AG08395 (cell line): ENCODE results near the gene AKAP13.

Experiments used
- DNase-seq: peaks from one replicate; pipeline ENCODE4 v3.0.0; 2012; ENCODE audit warnings: mixed read lengths, low spot score

The AKAP13 gene

DNA sequence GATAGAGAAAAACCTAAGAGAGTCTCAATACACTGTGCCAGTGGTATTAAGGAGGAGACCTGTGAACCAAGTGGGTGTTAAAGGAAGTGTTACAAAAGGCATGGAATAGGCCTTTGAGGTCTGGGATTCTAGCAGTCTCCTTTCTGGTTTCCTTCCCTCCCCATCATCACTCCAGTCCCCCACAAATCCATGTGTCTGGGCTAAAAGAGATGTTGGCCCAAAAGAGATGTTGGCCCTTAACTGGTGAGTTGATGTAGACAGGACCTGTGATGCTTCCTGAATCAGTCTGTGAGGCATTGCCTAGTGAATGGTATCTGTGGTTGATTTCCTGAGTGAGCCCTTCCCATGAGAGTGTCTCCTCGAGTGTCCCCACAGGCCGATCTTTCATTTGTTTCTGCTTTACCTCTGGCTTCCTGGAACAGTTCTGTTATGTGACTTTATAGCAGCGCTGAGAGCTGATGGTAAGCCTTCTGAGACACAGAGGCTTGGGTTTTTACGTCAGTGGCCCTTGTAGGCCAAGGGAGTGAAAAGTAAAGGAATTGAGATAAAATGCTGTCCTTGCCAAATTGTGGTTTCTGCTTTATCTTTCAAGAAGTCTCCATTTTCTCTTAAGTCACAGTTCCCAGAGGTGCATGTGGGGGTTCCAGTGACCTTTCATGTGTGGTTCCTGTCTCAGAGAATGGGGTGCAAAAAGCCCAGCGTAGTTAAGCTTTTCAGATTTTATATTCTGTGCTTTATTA lies 326.5 kb downstream of the AKAP13 start:
- DNase-seq, result peak; percentile 37

DNA sequence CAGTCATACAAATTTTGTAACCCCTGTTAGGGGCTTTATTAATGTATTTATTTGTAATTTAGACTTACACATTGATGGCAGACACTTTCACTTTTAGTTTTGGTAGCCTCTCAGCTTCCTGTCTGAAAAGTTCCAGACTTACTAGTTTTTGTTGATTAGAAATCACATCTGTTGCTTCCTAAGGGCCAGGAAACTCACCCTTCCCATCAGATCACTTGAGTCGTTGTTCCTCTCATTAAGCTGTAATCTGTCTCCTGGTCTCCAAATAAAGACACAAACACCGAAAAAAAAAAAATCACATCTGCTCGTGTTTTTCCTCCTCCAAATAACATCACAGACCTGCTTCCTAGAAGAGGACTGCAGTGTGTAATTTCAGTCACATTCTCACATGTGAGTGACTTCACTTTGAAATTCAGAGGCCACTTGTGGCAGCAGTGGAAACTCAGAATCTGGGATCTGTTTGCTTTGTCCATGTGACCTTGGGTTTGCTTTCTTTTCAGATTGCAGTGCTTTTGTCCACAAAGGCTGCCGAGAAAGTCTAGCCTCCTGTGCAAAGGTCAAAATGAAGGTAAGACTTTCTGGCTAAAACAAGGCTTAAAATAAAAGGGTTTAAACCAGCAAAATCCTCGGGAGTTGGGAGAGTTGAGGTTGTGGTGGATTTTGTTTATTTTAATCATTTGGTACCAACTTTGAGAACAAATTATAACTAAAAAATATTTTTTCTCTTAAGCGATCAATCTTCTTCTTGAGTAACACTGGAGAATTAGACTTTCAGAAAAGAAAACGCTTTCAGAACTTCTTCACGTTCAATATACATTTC lies 327.3 kb downstream of the AKAP13 start:
- DNase-seq, result peak; percentile 31

DNA sequence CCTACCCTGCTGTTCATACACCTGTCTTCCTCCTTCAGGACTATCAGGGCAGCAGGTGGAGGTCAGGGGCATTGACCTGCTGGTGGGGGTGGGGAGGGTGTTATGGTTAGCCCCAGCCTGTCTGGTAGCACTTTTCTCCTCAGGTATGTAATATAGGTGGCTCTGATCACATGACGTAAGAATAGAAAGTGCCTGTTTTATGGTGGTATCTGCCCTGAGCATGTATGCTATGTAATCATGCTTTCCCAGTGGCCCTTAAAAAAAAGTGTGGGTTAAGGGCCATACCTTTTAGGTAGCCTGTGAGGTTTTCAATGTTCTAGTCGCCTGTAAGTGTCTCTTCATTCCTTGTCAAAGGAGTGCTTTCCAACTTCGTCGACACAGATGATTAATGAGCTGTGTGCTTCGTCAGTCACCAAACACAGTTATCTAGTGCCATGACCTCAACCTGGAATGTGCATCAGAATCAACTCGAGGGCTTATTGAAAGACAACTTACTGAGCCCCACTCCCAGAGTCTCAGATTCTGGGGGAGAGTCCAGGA lies 328.1 kb downstream of the AKAP13 start:
- no peak for DNase-seq

DNA sequence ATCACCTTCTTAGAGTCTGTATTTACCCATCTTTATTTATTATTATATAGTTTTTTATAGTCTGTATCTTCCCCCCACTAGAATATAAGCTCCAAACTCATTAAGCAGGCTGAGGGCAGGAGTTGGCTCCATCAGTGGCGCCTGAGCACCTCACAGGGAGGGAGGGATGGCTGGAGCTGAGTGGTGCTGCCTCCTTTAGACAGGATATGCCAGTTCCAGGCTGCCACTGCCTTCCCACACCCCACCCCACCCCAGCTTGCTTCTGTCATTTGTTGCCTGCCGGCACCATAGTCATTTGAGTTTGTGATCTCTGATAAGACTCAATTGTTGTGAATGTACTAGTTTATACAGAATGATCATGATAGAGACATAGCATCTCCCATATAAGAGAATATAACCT lies 328.8 kb downstream of the AKAP13 start:
- no peak for DNase-seq

DNA sequence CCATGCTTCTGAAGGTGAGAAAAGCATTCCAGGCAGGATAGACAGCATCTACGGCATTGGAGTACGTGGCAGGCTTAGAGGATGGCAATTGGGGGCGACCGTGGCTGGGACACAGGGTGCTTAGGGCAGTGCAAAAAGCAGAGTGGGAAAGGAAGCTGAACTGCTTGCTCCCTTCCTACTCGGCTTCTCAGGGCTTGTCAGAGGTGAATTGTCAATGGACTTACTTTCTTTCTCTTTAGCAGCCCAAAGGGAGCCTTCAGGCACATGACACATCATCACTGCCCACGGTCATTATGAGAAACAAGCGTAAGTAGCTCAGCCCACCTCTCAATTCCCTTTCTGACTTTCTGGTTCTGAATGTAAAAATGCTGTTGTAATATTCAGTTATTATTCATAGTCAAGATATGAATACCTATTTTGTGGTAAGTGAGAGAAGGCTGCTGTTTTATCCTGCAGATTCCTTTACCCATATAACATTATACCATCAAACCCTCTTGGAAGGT lies 330.0 kb downstream of the AKAP13 start:
- DNase-seq, result no peak

DNA sequence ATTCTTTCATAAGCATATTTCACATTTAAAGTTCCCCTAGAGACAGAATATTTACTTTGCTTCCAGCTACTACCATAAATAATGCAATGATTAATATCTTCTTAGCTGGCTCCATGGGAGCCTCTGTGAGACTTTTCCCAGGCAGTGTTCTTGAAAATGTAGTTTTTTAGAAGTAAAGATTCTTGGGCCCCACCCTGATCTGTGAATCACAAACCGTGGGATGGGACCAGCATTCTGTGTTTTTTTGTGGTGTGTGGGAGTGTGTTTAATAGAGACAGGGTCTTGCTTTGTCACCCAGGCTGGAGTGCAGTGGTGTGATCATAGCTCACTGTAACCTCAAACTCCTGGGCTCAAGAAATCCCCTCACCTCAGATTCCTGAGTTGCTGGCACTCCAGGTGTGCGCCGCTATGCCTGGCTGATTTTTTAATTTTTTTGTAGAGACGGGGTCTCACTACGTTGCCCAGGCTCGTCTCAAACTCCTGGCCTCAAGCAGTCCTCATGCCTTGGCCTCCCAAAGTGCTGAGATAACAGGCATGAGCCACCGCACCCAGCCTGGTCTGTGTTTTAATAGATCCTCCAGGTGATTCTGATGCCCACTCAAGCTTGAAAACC lies 331.3 kb downstream of the AKAP13 start:
- DNase-seq, result no peak

DNA sequence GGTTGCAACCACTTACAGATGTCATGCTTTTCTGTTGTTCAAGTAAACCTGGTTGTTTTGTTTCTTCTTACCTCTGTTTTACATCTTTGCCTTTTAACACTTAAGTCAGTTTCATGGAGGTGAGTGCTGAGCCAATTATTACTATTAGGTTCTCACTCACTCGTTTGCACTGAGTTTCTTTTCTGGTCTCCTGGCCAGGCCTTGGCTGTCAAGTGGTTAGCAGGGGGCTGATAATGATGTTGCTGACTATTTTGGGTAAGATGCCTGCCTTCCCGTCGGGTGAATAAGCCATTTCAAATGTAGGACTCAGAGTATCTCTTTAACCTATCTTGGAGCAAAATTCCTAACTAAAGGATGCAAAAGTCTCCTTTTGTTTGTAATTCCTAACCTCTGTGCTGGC lies 335.9 kb downstream of the AKAP13 start:
- no peak for DNase-seq

DNA sequence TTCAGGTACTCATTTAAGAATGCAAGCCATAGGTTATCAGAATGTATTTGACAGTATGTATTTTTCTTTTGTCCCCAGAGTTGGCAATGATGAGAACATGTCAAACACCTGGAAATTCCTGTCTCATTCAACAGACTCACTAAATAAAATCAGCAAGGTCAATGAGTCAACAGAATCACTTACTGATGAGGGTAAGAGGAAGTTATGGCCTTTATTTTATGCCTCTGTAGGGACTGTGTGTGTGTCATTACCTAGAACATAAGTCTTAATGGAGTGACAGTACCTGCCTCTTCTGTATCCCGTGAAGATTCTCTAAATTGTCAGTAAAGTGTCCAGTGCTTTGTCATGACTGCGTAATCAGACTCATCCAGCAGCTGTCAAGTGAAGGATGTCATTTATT lies 336.8 kb downstream of the AKAP13 start:
- DNase-seq, result no peak

DNA sequence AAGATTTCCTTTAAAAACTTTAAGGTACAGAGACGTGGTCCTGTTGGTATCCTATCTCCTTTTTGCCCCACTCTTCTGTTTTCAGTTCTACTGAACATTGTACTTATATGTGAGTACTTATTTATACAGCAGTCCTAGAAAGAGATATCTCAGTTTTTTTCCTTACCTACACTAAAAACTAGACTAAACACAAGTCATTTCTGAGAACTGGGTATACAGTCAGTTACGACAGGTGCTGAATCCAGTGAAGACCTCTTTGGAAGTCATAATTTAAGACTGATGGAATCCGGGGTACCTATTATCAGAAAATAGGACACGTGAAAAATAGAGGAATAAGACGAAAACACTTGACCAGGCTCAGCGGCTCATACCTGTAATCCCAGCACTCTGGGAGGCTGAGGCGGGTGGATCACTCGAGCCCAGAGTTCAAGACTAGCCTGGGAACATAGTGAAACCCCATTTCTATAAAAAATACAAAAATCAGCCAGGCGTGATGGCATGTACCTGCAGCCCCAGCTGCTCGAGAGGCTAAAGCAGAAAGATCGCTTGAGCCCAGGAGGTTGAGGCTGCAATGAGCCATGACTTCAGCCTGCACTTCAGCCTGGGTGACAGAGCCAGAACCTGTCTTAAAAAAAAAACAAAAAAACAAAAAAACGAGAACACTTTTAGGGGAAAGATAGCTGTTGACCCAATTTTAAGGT lies 338.0 kb downstream of the AKAP13 start:
- no peak for DNase-seq

DNA sequence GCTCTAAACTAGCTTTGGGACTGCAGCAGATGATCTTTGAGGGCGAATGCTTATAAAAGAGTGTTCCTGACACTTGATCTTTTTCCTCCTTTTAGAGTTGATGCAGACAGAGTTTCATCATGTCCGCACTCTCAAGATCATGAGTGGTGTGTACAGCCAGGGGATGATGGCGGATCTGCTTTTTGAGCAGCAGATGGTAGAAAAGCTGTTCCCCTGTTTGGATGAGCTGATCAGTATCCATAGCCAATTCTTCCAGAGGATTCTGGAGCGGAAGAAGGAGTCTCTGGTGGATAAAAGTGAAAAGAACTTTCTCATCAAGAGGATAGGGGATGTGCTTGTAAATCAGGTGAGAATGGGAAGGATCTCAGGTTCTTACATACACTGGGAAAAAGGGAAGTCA lies 338.6 kb downstream of the AKAP13 start:
- no peak for DNase-seq

DNA sequence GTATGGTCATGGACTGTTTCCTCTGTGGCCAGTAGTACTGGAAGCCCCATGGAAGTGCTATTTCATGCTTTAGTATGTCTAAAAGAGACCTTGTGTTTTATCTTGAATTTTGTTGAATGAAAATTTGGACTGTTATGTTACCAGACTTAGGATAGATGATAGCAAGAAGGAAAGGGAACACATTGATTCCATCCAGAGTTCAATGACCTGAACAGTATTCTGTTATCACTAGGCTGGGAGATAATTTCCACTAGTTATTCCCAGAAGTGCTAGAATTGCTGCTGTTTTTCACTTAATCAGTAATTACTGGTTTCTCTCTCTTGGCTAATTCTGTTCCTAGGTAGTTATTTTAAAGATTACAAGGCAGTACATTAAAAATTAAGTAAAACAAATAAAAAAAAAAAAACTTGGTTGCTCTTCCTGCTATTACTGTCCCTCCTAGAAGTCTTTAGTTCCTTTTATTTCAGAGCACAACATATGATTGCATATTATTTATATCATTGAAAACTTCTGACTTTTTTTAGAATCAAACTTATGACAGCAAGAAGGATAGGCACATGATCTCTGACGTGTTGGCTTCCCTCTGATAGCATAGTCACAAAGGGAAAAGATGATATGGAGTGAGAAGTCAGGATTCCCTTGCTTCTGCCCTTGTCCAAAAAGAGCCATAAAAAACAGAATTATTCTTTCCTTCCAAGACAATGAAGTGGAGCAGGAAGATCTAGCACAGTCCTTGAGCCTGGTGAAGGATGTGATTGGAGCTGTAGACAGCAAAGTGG lies 342.2 kb downstream of the AKAP13 start:
- no peak for DNase-seq

DNA sequence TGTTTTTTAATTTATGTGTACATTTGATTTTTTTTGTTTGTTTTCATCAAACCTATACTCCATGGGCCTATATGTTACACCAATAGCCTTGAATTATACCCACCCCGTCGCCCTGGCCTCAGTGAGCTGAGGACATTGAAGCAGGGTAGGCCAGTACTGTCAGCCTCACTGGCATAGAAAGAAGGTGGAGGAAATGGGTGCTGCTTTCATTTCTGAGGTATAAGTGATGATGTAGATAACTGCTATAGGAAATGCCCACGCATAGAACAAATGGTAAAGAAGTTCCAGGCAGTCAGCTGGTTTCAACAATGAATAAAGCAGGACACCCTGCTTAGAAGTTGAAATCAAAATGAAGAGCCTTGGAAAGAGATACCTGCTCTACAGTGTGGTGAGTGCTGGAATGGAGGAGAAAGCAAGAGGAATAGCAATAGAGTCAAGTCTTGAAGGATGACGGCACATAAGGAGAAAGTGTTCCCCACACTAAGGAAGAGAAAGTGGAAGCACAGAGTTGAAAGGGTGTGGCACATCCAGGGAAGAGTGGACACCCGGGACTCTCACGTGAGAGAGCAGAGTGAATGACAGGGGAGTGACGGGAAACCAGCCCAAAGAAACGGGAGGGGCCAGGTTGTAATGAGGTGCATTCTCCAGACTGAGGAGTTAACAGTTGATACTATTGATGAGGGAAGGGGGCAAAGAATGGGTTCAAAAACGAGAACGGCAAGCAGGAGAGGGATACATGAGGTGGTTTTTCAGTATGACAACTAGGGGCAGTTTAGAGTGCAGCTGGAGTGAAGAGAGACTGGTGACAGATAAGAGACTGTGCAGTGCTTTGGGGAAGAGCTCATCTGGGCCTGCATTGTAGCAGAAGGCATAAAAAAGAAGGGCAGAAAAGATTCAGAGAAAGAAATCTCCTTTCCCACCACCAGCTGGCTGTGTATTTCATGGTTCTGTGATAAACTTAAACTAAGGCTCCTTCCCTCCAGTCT lies 343.9 kb downstream of the AKAP13 start:
- no peak for DNase-seq

DNA sequence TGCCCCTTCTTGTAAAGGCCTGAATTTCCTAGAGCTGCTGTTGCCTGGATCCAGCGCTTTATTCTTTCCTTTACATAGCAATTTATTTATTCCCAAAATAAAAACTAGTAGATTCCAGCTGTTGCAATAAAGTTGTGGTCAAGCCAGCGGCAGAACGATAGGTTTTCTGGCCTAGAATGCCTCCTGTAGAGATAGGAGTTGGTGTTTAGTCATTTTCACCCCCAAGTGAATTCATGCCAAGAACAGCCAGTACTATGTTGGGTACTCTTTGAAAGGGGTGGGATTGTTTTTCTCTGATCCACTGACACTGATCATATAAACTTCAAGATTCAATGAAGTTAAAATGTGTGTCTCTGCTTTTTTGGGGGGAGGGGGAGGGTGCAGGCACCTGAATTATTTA lies 344.6 kb downstream of the AKAP13 start:
- DNase-seq, result peak; percentile 25

DNA sequence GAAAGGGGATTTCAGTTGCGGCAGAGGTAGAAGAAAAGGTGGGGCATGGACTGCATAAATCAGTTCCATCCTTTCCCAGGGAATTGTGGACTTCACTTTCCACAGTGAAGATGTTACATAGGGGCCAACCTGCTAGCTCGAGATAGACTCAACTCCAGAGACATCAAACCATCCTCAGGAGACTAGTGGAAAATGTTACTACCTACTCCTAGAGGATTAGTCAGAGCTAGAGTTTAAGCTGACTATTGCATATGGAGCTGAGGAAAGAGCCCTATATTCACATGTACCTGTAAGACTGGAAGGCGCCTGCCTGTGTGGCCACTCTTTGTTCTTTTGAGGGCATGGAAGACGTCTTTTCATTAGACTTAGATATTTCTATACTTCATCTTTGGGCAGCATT lies 345.2 kb downstream of the AKAP13 start:
- peak; percentile 9 for DNase-seq

DNA sequence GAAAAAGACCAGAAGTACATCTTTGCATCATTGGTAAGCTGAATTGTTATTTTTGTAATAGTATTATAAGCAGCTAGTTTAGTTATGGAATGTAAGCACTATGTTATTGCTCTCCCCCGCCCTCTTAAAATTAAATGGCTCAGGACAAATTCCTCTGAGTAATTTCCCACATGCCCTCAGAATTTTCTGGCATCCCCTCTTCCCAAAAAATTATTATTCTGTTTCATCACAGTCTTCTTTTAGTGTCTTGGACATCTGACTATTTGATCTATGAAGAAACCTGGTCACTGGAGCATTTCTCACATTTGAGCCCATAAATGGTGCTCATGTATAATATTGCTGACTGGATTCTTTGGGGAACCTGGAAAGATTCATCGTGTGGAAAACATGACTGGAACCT lies 346.1 kb downstream of the AKAP13 start:
- peak; percentile 45 for DNase-seq

DNA sequence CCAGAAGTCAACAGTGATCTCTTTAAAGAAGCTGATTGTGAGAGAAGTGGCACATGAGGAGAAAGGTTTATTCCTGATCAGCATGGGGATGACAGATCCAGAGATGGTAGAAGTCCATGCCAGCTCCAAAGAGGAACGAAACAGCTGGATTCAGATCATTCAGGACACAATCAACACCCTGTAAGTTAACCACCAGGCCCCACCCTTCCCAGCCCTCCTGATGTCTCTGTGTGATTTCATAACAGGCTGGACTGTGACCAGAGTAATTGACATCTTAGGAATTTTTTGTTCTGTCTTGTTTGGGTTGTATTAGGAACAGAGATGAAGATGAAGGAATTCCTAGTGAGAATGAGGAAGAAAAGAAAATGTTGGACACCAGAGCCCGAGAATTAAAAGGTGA lies 346.7 kb downstream of the AKAP13 start:
- peak; percentile 63 for DNase-seq

DNA sequence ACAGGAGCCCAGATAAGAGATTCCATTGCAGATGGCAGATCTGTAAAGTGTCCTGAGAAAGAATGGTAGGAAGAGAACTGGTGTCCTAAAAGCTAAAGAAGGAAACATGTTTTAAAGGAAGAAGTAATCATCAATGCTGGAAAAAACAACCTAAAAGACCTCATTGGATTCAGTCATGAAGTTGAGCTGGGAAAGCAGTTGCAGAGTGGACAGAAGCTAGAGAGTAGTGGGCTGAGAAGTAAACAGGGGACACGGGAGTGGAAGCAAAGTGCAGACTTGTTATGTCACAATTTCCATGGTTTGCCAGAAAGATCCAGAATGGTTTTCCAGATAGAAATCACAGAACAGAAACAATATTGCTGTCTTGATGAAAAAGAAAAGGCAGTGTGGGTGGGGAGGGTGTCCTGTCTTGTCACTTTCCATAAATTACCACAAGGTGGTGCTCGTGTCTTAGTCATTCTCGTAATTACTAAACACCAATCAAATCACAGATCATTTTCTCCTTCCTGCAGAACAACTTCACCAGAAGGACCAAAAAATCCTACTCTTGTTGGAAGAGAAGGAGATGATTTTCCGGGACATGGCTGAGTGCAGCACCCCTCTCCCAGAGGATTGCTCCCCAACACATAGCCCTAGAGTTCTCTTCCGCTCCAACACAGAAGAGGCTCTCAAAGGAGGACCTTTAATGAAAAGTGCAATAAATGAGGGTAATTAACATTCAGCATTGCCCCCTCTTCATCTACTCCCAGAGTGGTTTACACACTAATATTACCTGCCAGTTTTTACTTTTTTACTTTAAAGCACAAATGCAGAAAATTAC lies 349.8 kb downstream of the AKAP13 start:
- DNase-seq, result peak; percentile 79

DNA sequence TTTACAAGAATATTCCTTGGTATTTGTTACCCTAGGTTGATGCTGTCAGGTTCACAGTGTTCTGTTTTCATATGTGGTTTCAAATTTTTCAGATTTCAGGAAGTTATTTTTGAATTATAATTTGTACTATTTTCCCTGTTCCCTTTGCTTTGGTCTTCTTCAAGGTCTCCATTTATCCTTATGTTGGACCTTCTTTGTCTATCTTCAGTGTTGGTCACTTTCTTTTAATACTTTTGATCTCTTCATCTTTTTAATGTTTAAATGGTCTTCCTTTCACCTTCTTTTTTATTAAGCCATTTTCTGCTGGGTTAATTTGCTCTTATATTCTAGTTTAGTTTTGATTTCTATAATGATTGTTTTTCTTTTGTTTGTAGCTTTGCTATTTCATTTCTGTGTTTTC lies 353.0 kb downstream of the AKAP13 start:
- DNase-seq, result no peak

DNA sequence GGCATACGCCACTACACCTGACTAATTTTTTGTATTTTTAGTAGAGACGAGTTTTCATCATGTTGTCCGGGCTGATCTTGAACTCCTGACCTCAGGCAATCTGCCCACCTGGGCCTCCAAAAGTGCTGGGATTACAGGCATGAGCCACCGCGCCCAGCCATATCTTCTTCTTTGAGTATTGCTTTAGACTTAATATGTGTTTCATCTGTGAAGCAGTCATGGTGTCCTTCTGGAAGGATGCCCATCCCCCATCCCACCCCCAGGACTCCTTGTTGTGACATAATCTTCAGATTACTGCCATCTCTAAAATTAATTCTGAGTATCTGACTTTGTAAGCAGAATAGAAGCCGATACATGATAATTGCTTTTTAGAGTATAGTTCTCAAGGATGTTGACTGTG lies 356.7 kb downstream of the AKAP13 start:
- no peak for DNase-seq
